Osteocyte (in vitro differentiated cells): ENCODE measurements around the gene HASPIN. TPM values are rescaled to one million over a fixed set of nuclear protein-coding genes. Genes with fewer than 3 reads are reported as not detected.

Source experiments
- DNase-seq: peaks from one replicate; pipeline ENCODE4 v3.0.0; 2021; ENCODE audit warnings: mixed read lengths; ENCODE audit not compliant: unreplicated experiment; ENCODE audit errors: extremely low spot score
- H3K27ac Mint-ChIP-seq: one replicate; pipeline ENCODE4 v1.8.0; 2021; ENCODE audit warnings: mild to moderate bottlenecking, mixed read lengths; ENCODE audit not compliant: unreplicated experiment
- H3K27me3 Mint-ChIP-seq: one replicate; pipeline ENCODE4 v1.8.0; 2021; ENCODE audit warnings: mixed read lengths; ENCODE audit not compliant: unreplicated experiment
- H3K36me3 Mint-ChIP-seq: one replicate; pipeline ENCODE4 v1.8.0; 2021; ENCODE audit warnings: mixed read lengths; ENCODE audit not compliant: unreplicated experiment
- H3K4me1 Mint-ChIP-seq: one replicate; pipeline ENCODE4 v1.8.0; 2021; ENCODE audit warnings: mixed read lengths; ENCODE audit not compliant: unreplicated experiment
- H3K4me3 Mint-ChIP-seq: one replicate; pipeline ENCODE4 v1.8.0; 2021; ENCODE audit warnings: mild to moderate bottlenecking, moderate library complexity, mixed read lengths; ENCODE audit not compliant: unreplicated experiment
- H3K9me3 Mint-ChIP-seq: one replicate; pipeline ENCODE4 v1.8.0; 2021; ENCODE audit warnings: mixed read lengths; ENCODE audit not compliant: unreplicated experiment
- CTCF ChIP-seq: fragments of 200-600 bp; sonication (generic); IDR thresholded peaks from 2 replicates; pipeline ENCODE4 v1.5.0; 2021; ENCODE audit warnings: antibody characterized with exemption, mild to moderate bottlenecking, moderate library complexity
- total RNA-seq: library from RNA; stranded (reverse); gene quantifications from 2 replicates; pipeline ENCODE4 v1.2.1, GENCODE V29; 2021

HASPIN gene
- total RNA-seq, 1 donor from 2014 or later, result 1.9 TPM

- Mint-ChIP-seq H3K27me3 (peaks cover 18% of the 10 kb centered on the region), H3K36me3 (no peaks in the 10 kb centered on the region), H3K27ac (no peak overlapping the region), H3K4me1 (peaks cover 8% of the 10 kb centered on the region), H3K9me3 (no peaks in the 10 kb centered on the region), H3K4me3 (no peak overlapping the region)
- no peak for DNase-seq
- TF ChIP-seq CTCF, result no peak
Observed at GRCh38 chr17:3691617-3692067, 32.1 kb upstream of the HASPIN start.

DNA sequence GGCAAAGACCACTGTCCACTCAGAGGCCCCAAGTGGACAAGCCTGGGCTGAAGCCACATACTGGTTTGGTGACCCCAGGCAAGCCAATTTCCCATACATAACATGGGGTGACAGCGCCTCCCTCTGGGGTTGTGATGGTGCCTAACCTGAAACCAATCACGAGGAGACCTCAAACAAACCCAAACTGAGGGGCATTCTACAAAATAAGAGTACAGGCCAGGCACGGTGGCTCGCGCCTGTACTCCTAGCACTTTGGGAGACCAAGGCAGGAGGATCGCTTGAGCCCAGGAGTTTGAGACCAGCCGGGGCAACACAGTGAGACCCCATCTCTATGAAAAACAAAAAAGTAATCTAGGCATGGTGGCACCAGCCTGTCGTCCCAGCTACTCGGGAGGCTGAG is 31.4 kb upstream of the HASPIN start:
- Mint-ChIP-seq H3K36me3 (no peaks in the 10 kb centered on the region), H3K27ac (no peak overlapping the region), H3K4me3 (no peak overlapping the region), H3K27me3 (peaks cover 21% of the 10 kb centered on the region), H3K9me3 (no peaks in the 10 kb centered on the region), H3K4me1 (peaks cover 8% of the 10 kb centered on the region)
- no peak for TF ChIP-seq CTCF
- no peak for DNase-seq

GRCh38 chr17:3693141-3693540 is 30.6 kb upstream of the HASPIN start:
- no peaks in the 10 kb centered on the region for H3K36me3 Mint-ChIP-seq
- peaks cover 29% of the 10 kb centered on the region for H3K27me3 Mint-ChIP-seq
- H3K27ac Mint-ChIP-seq, result no peak overlapping the region
- H3K4me3 Mint-ChIP-seq, result no peak overlapping the region
- DNase-seq, result no peak
- no peak for TF ChIP-seq CTCF
- H3K9me3 Mint-ChIP-seq, result peaks cover 5% of the 10 kb centered on the region
- peaks cover 8% of the 10 kb centered on the region for H3K4me1 Mint-ChIP-seq

DNA sequence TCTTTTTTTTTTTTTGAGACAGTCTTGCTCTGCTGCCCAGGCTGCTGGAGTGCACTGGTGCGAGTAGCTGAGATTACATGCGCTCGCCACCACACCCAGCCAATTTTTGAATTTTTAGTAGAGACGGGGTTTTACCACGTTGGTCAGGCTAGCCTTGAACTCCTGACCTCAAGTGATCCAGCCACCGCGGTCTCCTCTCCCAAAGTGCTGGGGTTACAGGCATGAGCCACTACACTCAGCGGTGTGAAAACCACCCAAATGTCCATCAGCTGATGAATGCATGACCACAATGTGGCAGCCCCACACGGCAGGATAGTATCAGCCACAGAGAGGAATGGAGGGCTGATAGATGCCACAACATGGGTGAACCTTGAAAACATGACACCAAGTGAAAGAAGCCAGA is 29.9 kb upstream of the HASPIN start:
- Mint-ChIP-seq H3K27ac (no peak overlapping the region), H3K4me3 (no peak overlapping the region), H3K27me3 (peaks cover 29% of the 10 kb centered on the region), H3K4me1 (peaks cover 8% of the 10 kb centered on the region), H3K36me3 (no peaks in the 10 kb centered on the region), H3K9me3 (peaks cover 5% of the 10 kb centered on the region)
- TF ChIP-seq CTCF, result no peak
- DNase-seq, result no peak

DNA sequence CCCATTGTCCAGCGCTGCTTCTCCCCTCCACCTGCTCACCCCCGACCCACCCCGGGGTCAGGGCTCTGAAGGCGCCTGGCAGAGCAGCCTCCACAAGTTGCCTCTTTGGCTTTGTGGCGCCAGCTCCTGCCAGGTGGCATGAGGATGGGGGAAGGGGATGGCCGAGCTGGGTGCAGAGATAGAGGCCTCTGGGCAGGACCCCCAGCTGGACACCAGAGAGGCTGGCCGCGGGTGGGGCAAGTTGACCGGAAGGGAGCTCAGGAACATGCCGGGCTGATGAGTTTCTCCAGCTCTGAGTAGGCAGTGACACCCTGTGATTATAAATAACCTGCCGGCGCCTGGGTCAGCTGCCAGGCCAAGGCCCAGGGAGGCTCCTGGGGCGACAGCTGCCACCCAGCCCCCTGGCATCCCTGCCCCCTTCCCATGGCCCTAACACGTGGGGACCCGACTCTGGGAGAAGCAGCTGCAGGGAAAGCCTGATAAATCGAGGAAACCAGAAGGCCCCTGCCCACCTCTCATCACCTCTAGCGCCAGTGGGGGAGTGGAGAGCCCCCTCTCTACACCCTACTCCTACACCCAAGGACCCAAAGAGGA is 28.5 kb upstream of the HASPIN start:
- Mint-ChIP-seq H3K27ac (no peak overlapping the region), H3K36me3 (no peaks in the 10 kb centered on the region), H3K9me3 (peaks cover 5% of the 10 kb centered on the region), H3K27me3 (peaks cover 29% of the 10 kb centered on the region), H3K4me3 (peak overlapping the region; percentile 60), H3K4me1 (peaks cover 8% of the 10 kb centered on the region)
- no peak for TF ChIP-seq CTCF
- no peak for DNase-seq
